Smooth muscle cell (in vitro differentiated cells): ENCODE measurements around the gene GALNT13. TPM values are rescaled to one million over a fixed set of nuclear protein-coding genes. Genes with fewer than 3 reads are reported as not detected.

Source experiments
- DNase-seq: peaks from one replicate; lab custom pipeline; 2025; ENCODE audit not compliant: unreplicated experiment; lab: John Stamatoyannopoulos, UW
- H2AFZ ChIP-seq: fragments of 200-600 bp; sonication (generic); 2 replicates; pipeline ENCODE4 v1.6.0; 2016; ENCODE audit warnings: antibody characterized with exemption, low read depth, mild to moderate bottlenecking
- H3F3A ChIP-seq: fragments of 200-600 bp; sonication (generic); 2 replicates; pipeline ENCODE4 v1.6.0; 2017; ENCODE audit warnings: antibody characterized with exemption, low read depth
- H3K27ac ChIP-seq: fragments of 200-600 bp; sonication (generic); 2 replicates; pipeline ENCODE4 v1.5.1; 2016; ENCODE audit warnings: low read depth, mild to moderate bottlenecking
- H3K27me3 ChIP-seq: fragments of 200-600 bp; sonication (generic); 2 replicates; pipeline ENCODE4 v1.6.1; 2016; ENCODE audit warnings: low read depth, mild to moderate bottlenecking
- H3K36me3 ChIP-seq: fragments of 200-600 bp; sonication (generic); 2 replicates; pipeline ENCODE4 v1.5.1; 2016; ENCODE audit warnings: low read depth
- H3K4me1 ChIP-seq: fragments of 200-600 bp; sonication (generic); 2 replicates; pipeline ENCODE4 v1.5.1; 2016; ENCODE audit warnings: low read depth
- H3K4me2 ChIP-seq: fragments of 200-600 bp; sonication (generic); 2 replicates; pipeline ENCODE4 v1.6.0; 2016; ENCODE audit warnings: mild to moderate bottlenecking
- H3K4me3 ChIP-seq: fragments of 200-600 bp; sonication (generic); 2 replicates; pipeline ENCODE4 v1.5.1; 2016; ENCODE audit warnings: mild to moderate bottlenecking
- H3K79me2 ChIP-seq: fragments of 200-600 bp; sonication (generic); 2 replicates; pipeline ENCODE4 v1.6.0; 2016; ENCODE audit warnings: low read depth, mild to moderate bottlenecking
- H3K9ac ChIP-seq: fragments of 200-600 bp; sonication (generic); 2 replicates; pipeline ENCODE4 v1.6.0; 2016; ENCODE audit warnings: low read depth
- H3K9me3 ChIP-seq: fragments of 200-600 bp; sonication (generic); replicated peaks from 2 replicates; pipeline ENCODE4 v1.5.1; 2016; ENCODE audit warnings: low read depth
- H4K20me1 ChIP-seq: fragments of 200-600 bp; sonication (generic); 2 replicates; pipeline ENCODE4 v1.6.0; 2016; ENCODE audit warnings: low read depth
- CTCF ChIP-seq: fragments of 200-600 bp; sonication (generic); IDR thresholded peaks from 2 replicates; pipeline ENCODE4 v1.5.1; 2017; ENCODE audit warnings: borderline replicate concordance, mild to moderate bottlenecking, antibody characterized with exemption; ENCODE audit not compliant: insufficient read depth, poor library complexity, severe bottlenecking
- WGBS: methylation state at CpG from one replicate; pipeline ENCODE4 v1.1.7; 2016; ENCODE audit warnings: low lambda C conversion rate; 5-methylcytosine and 5-hydroxymethylcytosine counted together
- polyA plus RNA-seq: library from polyadenylated mRNA; unstranded; fragments of >200 nt; fragmentation: Nextera tagmentation; extraction: Ambion mirVana; gene quantifications from 2 replicates; pipeline ENCODE4 v1.2.1, GENCODE V29; 2016
- total RNA-seq: library from RNA; depleted of rRNA; stranded (reverse); fragments of >200 nt; gene quantifications from 2 replicates; pipeline ENCODE4 v1.2.3, GENCODE V29; 2014

The GALNT13 gene
- total and polyA plus RNA-seq, 2 experiments from 2014 or later, result 0.67 to 3.6 TPM

DNA sequence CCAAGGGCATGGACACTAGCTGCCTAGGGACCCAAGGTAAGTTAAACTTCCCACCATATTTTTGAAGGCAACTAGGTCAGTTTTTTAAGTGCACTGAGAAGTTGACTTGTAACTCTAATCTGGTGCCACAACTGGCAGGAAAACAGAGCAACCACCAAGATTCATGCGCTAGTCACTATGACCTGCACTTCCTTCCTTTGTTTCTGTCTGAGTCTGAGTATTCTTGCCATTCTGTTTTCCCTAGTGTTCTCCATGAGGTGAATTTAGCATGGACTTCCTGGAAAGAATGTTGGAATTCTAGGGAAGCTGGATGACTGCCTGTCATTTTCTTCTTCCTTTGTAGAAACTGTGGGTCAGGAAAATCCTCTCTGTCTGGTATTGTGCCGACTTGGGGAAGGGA, 249.0 kb downstream of the GALNT13 start:
- Histone ChIP-seq H3K36me3 (no peaks in the 10 kb centered on the region), H4K20me1 (no peaks in the 10 kb centered on the region), H3K4me1 (no peaks in the 10 kb centered on the region), H3K9me3 (no peaks in the 10 kb centered on the region), H3K4me3 (no peak overlapping the region), H3K27me3 (no peaks in the 10 kb centered on the region), H3K79me2 (no peaks in the 10 kb centered on the region), H3K9ac (no peak overlapping the region), H2AFZ (no peak overlapping the region), H3K27ac (no peak overlapping the region), H3K4me2 (no peak overlapping the region), H3F3A (no peaks in the 10 kb centered on the region)
- WGBS, result 96% methylated on average over 2 of the region's 2 CpGs
- TF ChIP-seq CTCF, result no peak
- DNase-seq, result no peak

DNA sequence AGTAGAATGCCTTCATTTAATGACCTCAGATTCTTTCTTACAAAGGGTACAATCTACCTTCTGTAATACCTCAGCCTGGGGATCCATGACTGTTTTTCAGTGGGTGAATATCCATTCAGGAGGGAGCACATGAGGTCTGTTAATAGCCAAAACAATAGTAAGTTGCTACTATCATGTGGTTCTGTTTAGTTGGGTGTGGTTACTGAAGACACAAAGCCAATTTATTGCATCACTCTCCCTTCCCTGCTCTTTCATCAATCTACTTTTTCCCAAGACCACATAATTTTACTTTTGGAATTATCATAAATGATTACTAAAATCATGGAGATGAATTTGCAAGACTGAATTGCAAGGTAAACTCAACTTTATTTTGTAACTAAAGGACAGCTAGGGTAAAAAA, 254.2 kb downstream of the GALNT13 start:
- no peak overlapping the region for H2AFZ ChIP-seq
- DNase-seq, result no peak

DNA sequence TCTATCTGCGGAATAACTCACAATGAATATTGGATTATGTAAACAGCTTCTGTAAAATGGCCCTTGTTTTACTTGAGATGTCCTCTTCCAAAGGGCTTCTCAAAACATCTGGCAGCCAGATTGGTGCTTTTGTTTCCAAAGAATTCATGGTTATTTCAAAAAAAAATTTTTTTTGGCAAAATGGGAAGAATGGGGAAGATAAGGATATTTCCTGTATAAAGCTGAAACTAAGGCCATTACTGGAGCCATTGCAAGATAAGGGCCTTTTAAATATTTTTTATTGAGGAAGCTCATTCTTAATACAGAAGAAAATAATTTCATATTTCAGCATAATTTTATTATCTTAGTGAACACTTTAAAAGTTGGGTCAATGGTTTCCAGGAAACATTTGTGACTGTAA, 259.1 kb downstream of the GALNT13 start:
- Histone ChIP-seq H2AFZ (no peak overlapping the region), H3K4me3 (no peak overlapping the region), H4K20me1 (no peaks in the 10 kb centered on the region), H3K27ac (no peak overlapping the region), H3K9ac (no peak overlapping the region), H3K27me3 (no peaks in the 10 kb centered on the region), H3K4me2 (no peak overlapping the region), H3K79me2 (no peaks in the 10 kb centered on the region), H3K9me3 (no peaks in the 10 kb centered on the region), H3F3A (no peaks in the 10 kb centered on the region), H3K36me3 (no peaks in the 10 kb centered on the region), H3K4me1 (no peaks in the 10 kb centered on the region)
- no peak for DNase-seq
- no peak for TF ChIP-seq CTCF
- 100% methylated on average over 1 of the region's 1 CpG for WGBS

More for the DNA sequence above, 254.2 kb downstream of the GALNT13 start:
- TF ChIP-seq CTCF, result no peak
- no peaks in the 10 kb centered on the region for H3K27me3 ChIP-seq
- H3F3A ChIP-seq, result no peaks in the 10 kb centered on the region
- no peaks in the 10 kb centered on the region for H3K9me3 ChIP-seq
- H3K4me2 ChIP-seq, result no peak overlapping the region
- H3K4me1 ChIP-seq, result no peaks in the 10 kb centered on the region
- H4K20me1 ChIP-seq, result no peaks in the 10 kb centered on the region
- no peaks in the 10 kb centered on the region for H3K36me3 ChIP-seq
- H3K27ac ChIP-seq, result no peak overlapping the region
- no peaks in the 10 kb centered on the region for H3K79me2 ChIP-seq
- H3K9ac ChIP-seq, result no peak overlapping the region
- H3K4me3 ChIP-seq, result no peak overlapping the region

DNA sequence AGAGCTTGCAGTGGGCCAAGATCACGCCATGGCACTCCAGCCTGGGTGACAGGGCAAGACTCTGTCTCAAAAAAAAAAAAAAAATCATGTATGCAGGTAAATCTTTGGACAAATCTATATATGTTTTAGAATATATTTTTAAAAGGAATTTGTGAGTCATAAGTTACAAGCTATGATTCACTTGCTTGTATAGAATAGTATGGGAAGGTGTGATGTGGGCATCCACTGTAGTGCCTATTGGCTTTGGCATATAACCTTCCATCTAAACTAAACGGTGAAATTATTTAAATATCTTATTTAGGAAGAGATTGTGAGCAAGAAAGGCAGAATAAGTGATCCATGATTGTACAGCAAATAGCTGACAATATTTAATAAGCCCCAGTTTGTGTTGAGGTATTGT, 261.1 kb downstream of the GALNT13 start:
- H3K27me3 ChIP-seq, result no peaks in the 10 kb centered on the region
- no peak overlapping the region for H2AFZ ChIP-seq
- H3K79me2 ChIP-seq, result no peaks in the 10 kb centered on the region
- no peak for DNase-seq
- no peaks in the 10 kb centered on the region for H4K20me1 ChIP-seq
- no peaks in the 10 kb centered on the region for H3F3A ChIP-seq
- no peaks in the 10 kb centered on the region for H3K36me3 ChIP-seq
- TF ChIP-seq CTCF, result no peak
- no peak overlapping the region for H3K4me3 ChIP-seq
- no peak overlapping the region for H3K27ac ChIP-seq
- H3K9me3 ChIP-seq, result no peaks in the 10 kb centered on the region
- H3K4me2 ChIP-seq, result no peak overlapping the region
- WGBS, result 92% methylated on average over 2 of the region's 2 CpGs
- no peak overlapping the region for H3K9ac ChIP-seq
- no peaks in the 10 kb centered on the region for H3K4me1 ChIP-seq
